ENCODE measurements around the gene RPL21. TPM values are rescaled to one million over a fixed set of nuclear protein-coding genes. Genes with fewer than 3 reads are reported as not detected.
A peak's percentile ranks its signal among the peaks of the same experiment; 100 is the strongest.
"Not testable (repeated sequence)": the region's sequence is repeated elsewhere in the genome, so short reads cannot be mapped to it uniquely, and the experiment has no call there.

Gene RPL21
- total RNA-seq, 4 donors from 2014 or later, result 398 to 1,284 (median 964) TPM

- intact Hi-C loops (cut with DNase I), result loop anchor here (10.0 kb wide), 1 partner anchor 71 kb away; no protein-coding TSS in a partner anchor
These were observed 32.6 kb downstream of the RPL21 start for GRCh38 chr13:27283906-27284493.

GRCh38 chr13:27288392-27288791, 37.0 kb downstream of the RPL21 start:
- no peak overlapping the region for H3K4me3 ChIP-seq
- H3K36me3 ChIP-seq, result no peaks in the 10 kb centered on the region
- WGBS, 2 donors, result 55 to 89% methylated on average over 1 to 4 of the region's 4 CpGs
- intact Hi-C loops (cut with DNase I), result loop anchor here (10.0 kb wide), 1 partner anchor 66 kb away; no protein-coding TSS in a partner anchor
- H3K4me1 ChIP-seq, result no peaks in the 10 kb centered on the region
- no peaks in the 10 kb centered on the region for H3K9me3 ChIP-seq
- no peak overlapping the region for H3K27ac ChIP-seq
- TF ChIP-seq CTCF (IDR thresholded peaks at IDR 0.05) (no peak), POLR2A (IDR thresholded peaks at IDR 0.05) (no peak)
- no peak for DNase-seq
- H3K27me3 ChIP-seq, result peaks cover 0 to 1% (median 0%) of the 10 kb centered on the region in 4 donors

More at GRCh38 chr13:27283906-27284493, 32.6 kb downstream of the RPL21 start:
- 71 to 84% methylated on average over 4 of the region's 4 CpGs for WGBS, 2 donors
- peak in 3 of 6 experiments; percentile 12 to 29 (median 18) for TF ChIP-seq CTCF (IDR thresholded peaks at IDR 0.05)
- TF ChIP-seq POLR2A (IDR thresholded peaks at IDR 0.05), result no peak
- H3K4me3 ChIP-seq, result no peak overlapping the region
- H3K9me3 ChIP-seq, result no peaks in the 10 kb centered on the region
- DNase-seq, result no peak
- no peaks in the 10 kb centered on the region for H3K27me3 ChIP-seq
- no peaks in the 10 kb centered on the region for H3K4me1 ChIP-seq
- no peak overlapping the region for H3K27ac ChIP-seq
- H3K36me3 ChIP-seq, result no peaks in the 10 kb centered on the region

GRCh38 chr13:27289011-27289665, 37.8 kb downstream of the RPL21 start:
- H3K4me3 ChIP-seq, result no peak overlapping the region
- DNase-seq, result no peak
- no peaks in the 10 kb centered on the region for H3K36me3 ChIP-seq
- H3K4me1 ChIP-seq, result no peaks in the 10 kb centered on the region
- 65 to 100% methylated on average over 1 to 2 of the region's 2 CpGs for WGBS, 2 donors
- H3K27me3 ChIP-seq, result peaks cover 0 to 6% (median 0%) of the 10 kb centered on the region in 4 donors
- no peak overlapping the region for H3K27ac ChIP-seq
- intact Hi-C loops (cut with DNase I), result loop anchor here (10.0 kb wide), 1 partner anchor 66 kb away; no protein-coding TSS in a partner anchor
- H3K9me3 ChIP-seq, result no peaks in the 10 kb centered on the region
- TF ChIP-seq CTCF (IDR thresholded peaks at IDR 0.05) (no peak), POLR2A (IDR thresholded peaks at IDR 0.05) (no peak)

- Histone ChIP-seq H3K27me3 (peaks cover 0 to 6% (median 0%) of the 10 kb centered on the region in 4 donors), H3K4me3 (no peak overlapping the region), H3K27ac (no peak overlapping the region), H3K9me3 (no peaks in the 10 kb centered on the region), H3K36me3 (no peaks in the 10 kb centered on the region), H3K4me1 (no peaks in the 10 kb centered on the region)
- intact Hi-C loops (cut with DNase I), result no loop called here
- DNase-seq, result no peak
- TF ChIP-seq CTCF (IDR thresholded peaks at IDR 0.05) (no peak), POLR2A (IDR thresholded peaks at IDR 0.05) (no peak)
- WGBS, 2 donors, result 84 to 85% methylated on average over 3 of the region's 4 CpGs
These were observed 39.4 kb downstream of the RPL21 start for GRCh38 chr13:27290715-27291114.

- H3K27ac ChIP-seq; H3K4me3 ChIP-seq; H3K9me3 ChIP-seq; DNase-seq; H3K36me3 ChIP-seq; intact Hi-C loops (cut with DNase I); H3K4me1 ChIP-seq: not testable (repeated sequence)
- H3K27me3 ChIP-seq, result peaks cover 0 to 19% (median 0%) of the 10 kb centered on the region in 4 donors
- 88 to 94% methylated on average over 8 of the region's 8 CpGs for WGBS, 2 donors
These were observed 40.6 kb downstream of the RPL21 start for GRCh38 chr13:27291967-27292366.
